GM12878 (cell line): ENCODE measurements around the gene PAQR5. TPM values are rescaled to one million over a fixed set of nuclear protein-coding genes. Genes with fewer than 3 reads are reported as not detected.

ENCODE experiments used
- ATAC-seq: fragments of 200-7000 bp; cut with Tn5 transposase; 3 replicates; pipeline ENCODE4 v1.9.1; 2020; ENCODE audit warnings: mild to moderate bottlenecking, moderate library complexity
- BruUV-seq: library from RNA; stranded (reverse); fragments of 400-500 nt; replicated peaks from 2 replicates; lab custom pipeline; 2021; lab: Mats Ljungman, UMichigan
- CTCF ChIA-PET: fragments of 300-600 bp; sonication (Branson Sonifier 250); formaldehyde crosslinking; extraction: SDS; loops from one replicate; lab custom pipeline; 2021; ENCODE audit warnings: inconsistent platforms; lab: Yijun Ruan, JAX
- POLR2A ChIA-PET: fragments of 350-600 bp; formaldehyde crosslinking; extraction: SDS; loops from one replicate; lab custom pipeline; 2021; ENCODE audit warnings: inconsistent platforms; lab: Charles Lee
- RAD21 ChIA-PET: fragments of 300-600 bp; sonication (Branson Sonifier 250); formaldehyde crosslinking; loops from one replicate; lab custom pipeline; 2023; ENCODE audit warnings: antibody characterized with exemption; ENCODE audit not compliant: unreplicated experiment; lab: Charles Lee
- SMC1A ChIA-PET: fragments of 300-600 bp; sonication (Branson Sonifier 250); formaldehyde crosslinking; loops from one replicate; lab custom pipeline; 2023; ENCODE audit not compliant: unreplicated experiment, uncharacterized antibody; lab: Charles Lee
- DNase-seq: peaks from one replicate; pipeline ENCODE4 v3.0.0-alpha.2; 2011; ENCODE audit warnings: low read depth, low spot score
- FAIRE-seq: peaks from 3 replicates; lab custom pipeline; 2011; peaks lifted over from hg19 to GRCh38; lab: Jason Lieb, UNC
- H2AFZ ChIP-seq: 2 replicates; pipeline ENCODE4 v1.6.0; 2011; ENCODE audit warnings: low read depth, low read length, control low read depth; ENCODE audit not compliant: control insufficient read depth
- H3K27ac ChIP-seq: 2 replicates; pipeline ENCODE4 v1.5.1; 2011; ENCODE audit warnings: control low read depth; ENCODE audit not compliant: control insufficient read depth, insufficient read depth
- H3K27me3 ChIP-seq, 2 experiments: replicated peaks in 1 of 2; 2 replicates each; pipeline versions ENCODE4 v1.6.0 to v1.6.1; 2011; ENCODE audit warnings: low read length in 1 of 2; ENCODE audit not compliant: control insufficient read depth in 2 of 2, insufficient read depth in 2 of 2
- H3K36me3 ChIP-seq, 2 experiments: 2 replicates each; pipeline ENCODE4 v1.5.1; 2011; ENCODE audit warnings: low read length in 1 of 2; ENCODE audit not compliant: control insufficient read depth in 2 of 2, insufficient read depth in 2 of 2
- H3K4me1 ChIP-seq: 2 replicates; pipeline ENCODE4 v1.6.1; 2011; ENCODE audit warnings: mild to moderate bottlenecking, low read length, moderate library complexity, mixed read lengths; ENCODE audit not compliant: control insufficient read depth, insufficient read depth
- H3K4me2 ChIP-seq: 2 replicates; pipeline ENCODE4 v1.6.0; 2011; ENCODE audit warnings: control low read depth; ENCODE audit not compliant: control insufficient read depth, insufficient read depth
- H3K4me3 ChIP-seq: fragments of 200-600 bp; sonication (generic); 2 replicates; pipeline ENCODE4 v1.5.1; 2016
- H3K79me2 ChIP-seq: 2 replicates; pipeline ENCODE4 v1.6.0; 2011; ENCODE audit warnings: low read length; ENCODE audit not compliant: control insufficient read depth, insufficient read depth
- H3K9ac ChIP-seq: 2 replicates; pipeline ENCODE4 v1.8.0; 2011; ENCODE audit warnings: low read length, control low read depth, mixed read lengths; ENCODE audit not compliant: control insufficient read depth, insufficient read depth
- H3K9me3 ChIP-seq: replicated peaks from 3 replicates; pipeline ENCODE4 v1.5.1; 2011; ENCODE audit warnings: mild to moderate bottlenecking, low read length; ENCODE audit not compliant: control insufficient read depth, insufficient read depth
- H4K20me1 ChIP-seq: 2 replicates; pipeline ENCODE4 v1.6.0; 2011; ENCODE audit not compliant: control insufficient read depth, insufficient read depth
- BMI1 ChIP-seq: fragments of 450-650 bp; IDR thresholded peaks from 2 replicates; pipeline ENCODE4 v1.6.1; 2016; ENCODE audit warnings: mild to moderate bottlenecking, moderate library complexity, borderline replicate concordance
- EP300 ChIP-seq, 2 experiments: fragments of 150-350 bp in 1 of 2; IDR thresholded peaks; 2 replicates each; pipeline ENCODE4 v1.6.1; 2011 to 2012; ENCODE audit warnings: low read depth in 2 of 2, low read length in 2 of 2, borderline replicate concordance in 1 of 2, improper control_type of control experiment in 1 of 2, inconsistent platforms in 1 of 2; ENCODE audit not compliant: control insufficient read depth in 1 of 2
- FOXM1 ChIP-seq: IDR thresholded peaks from 2 replicates; pipeline ENCODE4 v1.6.1; 2012; ENCODE audit warnings: low read depth, mild to moderate bottlenecking, inconsistent platforms, low read length, moderate library complexity
- HDGF ChIP-seq: fragments of 450-650 bp; IDR thresholded peaks from 2 replicates; pipeline ENCODE4 v1.6.1; 2016; ENCODE audit warnings: antibody characterized with exemption
- NFIC ChIP-seq: IDR thresholded peaks from 2 replicates; pipeline ENCODE4 v1.6.1; 2012; ENCODE audit warnings: low read depth, mild to moderate bottlenecking, inconsistent platforms, low read length, moderate library complexity
- POLR2AphosphoS2 ChIP-seq: IDR thresholded peaks from 2 replicates; pipeline ENCODE4 v1.6.1; 2011; ENCODE audit warnings: low read depth, mild to moderate bottlenecking, low read length, improper control_type of control experiment, moderate library complexity
- RAD21 ChIP-seq: IDR thresholded peaks from 2 replicates; pipeline ENCODE4 v1.6.1; 2011; ENCODE audit warnings: mild to moderate bottlenecking, low read depth, low read length, moderate library complexity; ENCODE audit not compliant: insufficient read depth
- RELB ChIP-seq: fragments of 450-650 bp; IDR thresholded peaks from 2 replicates; pipeline ENCODE4 v1.6.1; 2017; ENCODE audit warnings: low read depth, mild to moderate bottlenecking, moderate library complexity
- ZBTB33 ChIP-seq: fragments of 450-650 bp; IDR thresholded peaks from 2 replicates; pipeline ENCODE4 v1.6.1; 2017; ENCODE audit warnings: mild to moderate bottlenecking
- WGBS: methylation state at CpG from one replicate; pipeline ENCODE4 v1.1.6; 2016; ENCODE audit warnings: low lambda C conversion rate; ENCODE audit not compliant: insufficient replicate concordance, insufficient coverage; ENCODE audit errors: missing lambda C conversion rate; 5-methylcytosine and 5-hydroxymethylcytosine counted together
- in situ Hi-C: fragments of 300-500 bp; cut with MboI; formaldehyde crosslinking; loops from 9 replicates; pipeline ENCODE4 v1.14.3; 2018; ENCODE audit warnings: mixed read lengths
- intact Hi-C: fragments of 100-400 bp; cut with micrococcal nuclease; formaldehyde crosslinking; loops from one replicate; pipeline ENCODE4 v1.14.2; 2022; ENCODE audit not compliant: unreplicated experiment
- polyA plus RNA-seq, 11 experiments: library from polyadenylated mRNA; depleted of rRNA in 4 of 11; unstranded in 6 of 11; stranded (reverse) in 5 of 11; fragments of >200 nt; fragmentation: Nextera tagmentation in 4 of 11; fragmentation: Illumina TruSeq in 1 of 11; extraction: Ambion mirVana in 4 of 11; extraction: Trizol in 1 of 11; gene quantifications; 1 replicate in 1 of 11; 2 replicates in 10 of 11; pipeline versions ENCODE4 v1.2.1 to v1.2.3, GENCODE V29; 2011 to 2016; ENCODE audit warnings: inconsistent platforms in 2 of 11, missing spikeins in 2 of 11, low read depth in 1 of 11
- total RNA-seq, 4 experiments: library from RNA; depleted of rRNA in 3 of 4; stranded (reverse); fragments of >200 nt in 3 of 4; fragmentation: Illumina TruSeq in 1 of 4; extraction: Trizol in 1 of 4; gene quantifications; 2 replicates each; pipeline versions ENCODE4 v1.2.1 to v1.2.3, GENCODE V29; 2013 to 2021

Gene PAQR5
- total and polyA plus RNA-seq, 10 of the 15 experiments (the other 5 are each of a cell fraction or from before 2014, with no cell fraction given), result 0.02 to 0.03 TPM; not detected in 8

DNA sequence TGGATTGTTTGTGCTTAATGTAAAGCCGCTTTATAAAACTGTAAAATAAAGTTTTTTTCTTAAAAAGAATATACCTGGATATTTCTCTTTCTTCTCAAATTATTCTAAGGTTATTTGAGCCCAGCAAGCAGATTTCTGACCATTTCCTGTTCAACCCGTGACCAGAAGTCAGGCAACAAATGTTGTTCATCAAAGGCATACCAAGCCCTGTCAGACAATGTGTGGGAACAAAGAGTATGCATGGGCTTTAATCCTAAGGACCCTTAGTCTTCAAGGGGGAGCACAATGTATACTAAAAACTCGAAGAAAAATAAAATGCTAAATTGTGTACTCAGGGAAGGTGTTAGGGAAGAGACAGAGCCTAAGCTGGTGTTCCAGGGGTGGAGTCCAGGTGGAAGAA is 26.6 kb upstream of the PAQR5 start:
- Histone ChIP-seq H3K9ac (no peak overlapping the region), H4K20me1 (no peaks in the 10 kb centered on the region), H3K79me2 (no peaks in the 10 kb centered on the region), H3K36me3 (no peaks in the 10 kb centered on the region), H2AFZ (no peak overlapping the region), H3K27ac (no peak overlapping the region), H3K27me3 (no peaks in the 10 kb centered on the region), H3K4me1 (no peaks in the 10 kb centered on the region), H3K9me3 (no peaks in the 10 kb centered on the region), H3K4me3 (no peak overlapping the region), H3K4me2 (no peak overlapping the region)
- CTCF ChIA-PET, result no interaction called here
- no peak for DNase-seq
- TF ChIP-seq POLR2AphosphoS2, result no peak
- no peak for TF ChIP-seq NFIC
- TF ChIP-seq RAD21, result no peak
- TF ChIP-seq FOXM1, result no peak
- TF ChIP-seq EP300 (IDR thresholded peaks at IDR 0.05; ENCODE audit: borderline replicate concordance in 1 of 2, control insufficient read depth in 1 of 2, low read depth in 2 of 2, low read length in 2 of 2), result no peak
- no peak for TF ChIP-seq HDGF
- TF ChIP-seq ZBTB33, result no peak
- no peak for TF ChIP-seq RELB
- TF ChIP-seq BMI1, result no peak
- POLR2A ChIA-PET, result no interaction called here
- intact Hi-C loops (no loop called here), in situ Hi-C loops (no loop called here)
- BruUV-seq, result no TSS peak
- no peak for ATAC-seq
- RAD21 ChIA-PET, result no interaction called here
- FAIRE-seq, result no peak
- WGBS, result 47% methylated on average over 3 of the region's 3 CpGs
- SMC1A ChIA-PET, result interaction anchor here (0.6 kb wide), 1 partner anchor 192 kb away, joined by 3 read pairs; no protein-coding TSS in a partner anchor
